Stimulated activated naive B cell treated with anti-CD40 and anti-IgM and Interleukin-4, amounts not matched to agents 10 μg/mL and 1 μg/mL and 100 μg/mL, for 72 hours (primary cell): ENCODE measurements around the gene PTPRH.
"Not testable (repeated sequence)": the region's sequence is repeated elsewhere in the genome, so short reads cannot be mapped to it uniquely, and the experiment has no call there.

Experiments
- ATAC-seq, 2 donors: fragments of 150-1000 bp; cut with Tn5 transposase; replicated peaks; 2 replicates each; pipeline ENCODE4 v1.10.0; 2021; ENCODE audit warnings: moderate library complexity in 1 of 2
- DNase-seq: peaks from one replicate; pipeline ENCODE4 v3.0.0; 2021
- H3K27ac Mint-ChIP-seq: one replicate; pipeline ENCODE4 v1.8.0; 2022; ENCODE audit warnings: mild to moderate bottlenecking, mixed read lengths
- H3K27me3 Mint-ChIP-seq, 2 donors: one replicate each; pipeline ENCODE4 v1.8.0; 2022; ENCODE audit warnings: mixed read lengths in 2 of 2
- H3K36me3 Mint-ChIP-seq, 2 donors: one replicate each; pipeline ENCODE4 v1.8.0; 2022; ENCODE audit warnings: mixed read lengths in 2 of 2, mild to moderate bottlenecking in 1 of 2
- H3K4me1 Mint-ChIP-seq, 2 donors: one replicate each; pipeline ENCODE4 v1.8.0; 2022; ENCODE audit warnings: mixed read lengths in 2 of 2, mild to moderate bottlenecking in 1 of 2
- H3K4me3 Mint-ChIP-seq, 2 donors: one replicate each; pipeline ENCODE4 v1.8.0; 2022; ENCODE audit warnings: mild to moderate bottlenecking in 2 of 2, mixed read lengths in 2 of 2, moderate library complexity in 1 of 2
- H3K9me3 Mint-ChIP-seq, 2 donors: one replicate each; pipeline ENCODE4 v1.8.0; 2022; ENCODE audit warnings: mixed read lengths in 2 of 2, mild to moderate bottlenecking in 1 of 2

The PTPRH gene

GRCh38 chr19:55173714-55174409 is 35.4 kb downstream of the PTPRH start:
- DNase-seq (peak; percentile 29), ATAC-seq (peak; percentile 66 to 67)
- peaks cover 15 to 40% of the 10 kb centered on the region in 2 donors for H3K4me1 Mint-ChIP-seq
- peak overlapping the region; percentile 72 to 83 for H3K4me3 Mint-ChIP-seq
- H3K36me3 Mint-ChIP-seq = peaks cover 2 to 4% of the 10 kb centered on the region in 2 donors
- peaks cover 83 to 97% of the 10 kb centered on the region in 2 donors for H3K27me3 Mint-ChIP-seq
- peaks cover 0 to 2% of the 10 kb centered on the region in 2 donors for H3K9me3 Mint-ChIP-seq
- H3K27ac Mint-ChIP-seq = no peak overlapping the region

GRCh38 chr19:55173186-55173713 is 36.1 kb downstream of the PTPRH start:
- Mint-ChIP-seq H3K4me3 (peak overlapping the region; percentile 72 to 83), H3K4me1 (peaks cover 11 to 34% of the 10 kb centered on the region in 2 donors), H3K27me3 (peaks cover 77 to 92% of the 10 kb centered on the region in 2 donors), H3K9me3 (peaks cover 0 to 2% of the 10 kb centered on the region in 2 donors), H3K27ac (no peak overlapping the region), H3K36me3 (peaks cover 0 to 4% of the 10 kb centered on the region in 2 donors)
- no peak for DNase-seq
- ATAC-seq = no peak

DNA sequence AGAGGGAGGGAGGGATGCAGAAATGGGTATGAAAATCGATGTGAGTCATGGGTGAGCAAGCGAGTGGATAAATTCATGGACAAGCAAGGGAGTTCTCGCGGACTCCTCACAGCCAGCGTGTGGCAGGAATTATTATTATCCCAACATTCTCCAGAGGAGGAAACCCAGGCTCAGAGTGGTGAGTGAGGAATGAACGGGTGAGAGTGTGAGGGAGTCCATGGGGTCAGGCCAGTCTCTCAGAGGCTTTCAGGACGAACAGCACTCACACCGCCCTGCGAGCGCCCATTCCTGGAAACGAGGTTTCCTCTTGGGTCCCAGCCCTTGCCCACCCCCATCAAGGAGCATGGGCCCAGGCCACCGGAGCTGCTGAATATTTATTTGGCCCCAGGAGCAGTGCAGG is 36.6 kb downstream of the PTPRH start:
- peaks cover 75 to 91% of the 10 kb centered on the region in 2 donors for H3K27me3 Mint-ChIP-seq
- peaks cover 11 to 29% of the 10 kb centered on the region in 2 donors for H3K4me1 Mint-ChIP-seq
- no peak for DNase-seq
- peaks cover 0 to 4% of the 10 kb centered on the region in 2 donors for H3K36me3 Mint-ChIP-seq
- H3K4me3 Mint-ChIP-seq = peak overlapping the region; percentile 63 to 83
- H3K9me3 Mint-ChIP-seq = peaks cover 0 to 2% of the 10 kb centered on the region in 2 donors
- no peak overlapping the region for H3K27ac Mint-ChIP-seq
- ATAC-seq = no peak

DNA sequence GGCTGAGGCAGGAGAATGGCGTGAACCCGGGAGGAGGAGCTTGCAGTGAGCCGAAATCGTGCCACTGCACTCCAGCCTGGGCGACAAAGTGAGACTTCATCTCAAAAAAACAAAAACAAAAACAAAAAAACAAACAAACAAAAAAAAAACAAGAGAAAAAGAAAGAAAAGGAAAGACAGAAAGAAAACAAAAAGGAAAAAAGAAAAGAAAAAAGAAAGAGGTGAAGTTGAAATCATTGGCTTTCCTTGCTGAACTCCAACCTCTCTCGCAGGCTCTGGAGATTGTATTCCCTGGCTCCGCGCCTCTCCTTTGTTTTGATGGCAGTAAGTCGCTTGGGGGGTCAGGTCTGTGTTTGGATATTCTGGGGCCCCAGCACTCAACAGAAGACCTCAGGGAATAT is 37.0 kb downstream of the PTPRH start:
- not testable (repeated sequence) for H3K36me3 Mint-ChIP-seq, ATAC-seq, H3K27ac Mint-ChIP-seq, DNase-seq, H3K9me3 Mint-ChIP-seq
- peaks cover 11 to 28% of the 10 kb centered on the region in 2 donors for H3K4me1 Mint-ChIP-seq
- H3K27me3 Mint-ChIP-seq = peaks cover 76 to 92% of the 10 kb centered on the region in 2 donors
- H3K4me3 Mint-ChIP-seq = peak overlapping the region; percentile 63 to 83

DNA sequence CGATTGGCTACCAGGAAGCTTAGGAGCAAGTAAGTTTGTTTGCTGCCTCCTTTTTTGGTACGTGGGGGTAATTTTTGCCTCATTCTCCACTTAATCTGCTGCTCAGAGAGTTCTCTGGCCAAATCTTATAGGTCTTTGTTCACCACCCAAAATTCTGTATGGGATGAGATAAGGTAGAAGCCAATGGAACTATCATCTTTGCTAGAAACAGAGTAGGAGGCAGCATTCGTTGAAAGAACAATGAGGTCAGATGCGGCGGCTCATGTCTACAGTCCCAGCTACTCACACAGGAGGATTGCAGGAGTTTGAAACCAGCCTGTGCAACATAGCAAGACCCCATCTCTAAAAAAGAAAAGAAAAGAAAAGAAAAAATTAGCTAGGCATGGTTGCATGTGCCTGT is 37.9 kb downstream of the PTPRH start:
- H3K9me3 Mint-ChIP-seq = peaks cover 6 to 7% of the 10 kb centered on the region in 2 donors
- H3K36me3 Mint-ChIP-seq = peaks cover 4 to 8% of the 10 kb centered on the region in 2 donors
- no peak for DNase-seq
- no peak for ATAC-seq
- H3K4me3 Mint-ChIP-seq = no peak overlapping the region
- H3K27me3 Mint-ChIP-seq = peaks cover 77 to 92% of the 10 kb centered on the region in 2 donors
- H3K27ac Mint-ChIP-seq = no peak overlapping the region
- H3K4me1 Mint-ChIP-seq = peaks cover 18 to 36% of the 10 kb centered on the region in 2 donors

DNA sequence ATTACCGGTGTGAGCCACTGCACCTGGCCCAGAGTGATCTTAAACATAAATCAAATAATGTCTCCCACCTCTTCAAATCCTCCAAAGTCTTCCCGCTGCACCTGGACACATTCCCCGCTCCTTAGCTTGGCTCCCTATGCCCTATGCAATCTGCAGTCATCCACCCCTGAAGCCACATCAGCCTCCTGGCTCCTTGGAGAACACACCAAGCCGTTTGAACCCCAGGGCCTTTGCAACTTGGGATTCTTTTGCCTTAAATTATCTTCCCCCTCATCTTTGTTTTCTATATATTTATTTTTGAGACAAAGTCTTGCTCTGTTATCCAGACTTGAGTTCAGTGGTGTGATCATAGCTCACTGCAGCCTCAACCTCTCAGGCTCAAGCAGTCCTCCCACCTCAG is 40.2 kb downstream of the PTPRH start:
- Mint-ChIP-seq H3K4me3 (no peak overlapping the region), H3K4me1 (peaks cover 15 to 30% of the 10 kb centered on the region in 2 donors), H3K9me3 (peaks cover 7 to 8% of the 10 kb centered on the region in 2 donors), H3K27ac (no peak overlapping the region), H3K36me3 (peaks cover 5 to 9% of the 10 kb centered on the region in 2 donors), H3K27me3 (peaks cover 76 to 90% of the 10 kb centered on the region in 2 donors)
- ATAC-seq = no peak
- DNase-seq = no peak

GRCh38 chr19:55166530-55167268 is 42.6 kb downstream of the PTPRH start, which contains the start of gene DNAAF3:
Gene DNAAF3, minus strand, starts transcription at chr19:55166613. Its CDS starts 200 bp downstream, at chr19:55166413.
- ATAC-seq (peak; percentile 95), DNase-seq (peak; percentile 72)
- Mint-ChIP-seq H3K27ac (peak within 1 kb of the TSS; percentile 53), H3K4me1 (peaks cover 8 to 11% of the 10 kb centered on the region in 2 donors), H3K4me3 (peak within 1 kb of the TSS; percentile 79 to 82), H3K9me3 (peaks cover 6 to 7% of the 10 kb centered on the region in 2 donors), H3K27me3 (peaks cover 61 to 73% of the 10 kb centered on the region in 2 donors), H3K36me3 (peaks cover 5 to 7% of the 10 kb centered on the region in 2 donors)

- ATAC-seq (peak; percentile 41 to 61), DNase-seq (no peak)
- H3K4me3 Mint-ChIP-seq = peak overlapping the region; percentile 79 to 82
- no peak overlapping the region for H3K27ac Mint-ChIP-seq
- peaks cover 60 to 74% of the 10 kb centered on the region in 2 donors for H3K27me3 Mint-ChIP-seq
- H3K9me3 Mint-ChIP-seq = peaks cover 6 to 7% of the 10 kb centered on the region in 2 donors
- H3K4me1 Mint-ChIP-seq = peaks cover 8 to 11% of the 10 kb centered on the region in 2 donors
- peaks cover 5% of the 10 kb centered on the region in 2 donors for H3K36me3 Mint-ChIP-seq
Observed at GRCh38 chr19:55165952-55166529, 43.3 kb downstream of the PTPRH start.

DNA sequence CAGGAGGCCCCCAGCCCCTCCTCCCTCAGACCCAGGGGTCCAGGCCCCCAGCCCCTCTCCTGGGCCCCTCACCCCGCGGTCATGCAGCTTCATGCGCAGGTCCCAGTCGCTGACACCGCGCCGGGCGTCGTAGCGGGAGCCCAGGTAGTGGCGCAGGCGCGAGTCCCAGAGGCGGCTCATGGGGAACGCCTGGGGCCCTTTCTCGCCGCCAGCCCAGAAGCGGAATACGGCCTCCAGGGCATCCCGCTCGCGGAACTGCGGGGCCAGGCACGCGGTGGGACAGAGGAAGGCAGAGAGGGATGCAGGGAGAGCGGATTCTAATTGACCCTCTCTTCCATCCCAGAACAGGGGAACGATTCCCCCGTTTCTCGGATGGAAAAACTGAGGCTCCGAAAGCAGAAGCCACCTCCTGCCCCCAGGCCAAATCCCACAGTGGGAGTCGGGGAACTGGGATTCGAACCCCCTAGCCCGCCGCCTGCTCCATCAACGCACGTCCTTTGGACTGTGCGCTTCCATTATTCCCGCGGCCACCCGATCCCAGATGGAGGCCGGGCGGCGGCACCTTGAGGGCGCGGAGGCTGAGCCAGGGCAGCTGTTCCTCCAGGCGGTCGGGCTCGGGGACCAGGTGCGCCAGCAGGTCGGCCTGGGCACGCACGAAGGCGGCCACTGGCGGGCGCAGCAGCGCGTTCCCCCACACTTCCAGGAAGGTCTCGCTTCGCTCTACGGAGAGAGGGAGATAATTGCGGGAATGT is 47.6 kb downstream of the PTPRH start:
- Mint-ChIP-seq H3K27ac (no peak overlapping the region), H3K36me3 (peaks cover 7% of the 10 kb centered on the region in 2 donors), H3K4me1 (peaks cover 7 to 22% of the 10 kb centered on the region in 2 donors), H3K27me3 (peaks cover 73 to 81% of the 10 kb centered on the region in 2 donors), H3K9me3 (peaks cover 5 to 6% of the 10 kb centered on the region in 2 donors), H3K4me3 (no peak overlapping the region)
- DNase-seq (no peak), ATAC-seq (no peak)

- Mint-ChIP-seq H3K9me3 (peaks cover 0 to 4% of the 10 kb centered on the region in 2 donors), H3K4me3 (no peak overlapping the region), H3K27me3 (peaks cover 72 to 81% of the 10 kb centered on the region in 2 donors), H3K36me3 (peaks cover 3% of the 10 kb centered on the region in 2 donors), H3K4me1 (peaks cover 8 to 23% of the 10 kb centered on the region in 2 donors), H3K27ac (no peak overlapping the region)
- DNase-seq (no peak), ATAC-seq (no peak)
Observed at GRCh38 chr19:55160986-55161365, 48.3 kb downstream of the PTPRH start.

GRCh38 chr19:55160128-55160985 is 48.9 kb downstream of the PTPRH start:
- DNase-seq (peak; percentile 80), ATAC-seq (peak; percentile 95 to 96)
- Mint-ChIP-seq H3K4me3 (peak overlapping the region; percentile 46 to 63), H3K36me3 (peaks cover 3% of the 10 kb centered on the region in 2 donors), H3K27me3 (peaks cover 66 to 77% of the 10 kb centered on the region in 2 donors), H3K9me3 (peaks cover 0 to 4% of the 10 kb centered on the region in 2 donors), H3K27ac (peak overlapping the region; percentile 49), H3K4me1 (peaks cover 8 to 23% of the 10 kb centered on the region in 2 donors)

DNA sequence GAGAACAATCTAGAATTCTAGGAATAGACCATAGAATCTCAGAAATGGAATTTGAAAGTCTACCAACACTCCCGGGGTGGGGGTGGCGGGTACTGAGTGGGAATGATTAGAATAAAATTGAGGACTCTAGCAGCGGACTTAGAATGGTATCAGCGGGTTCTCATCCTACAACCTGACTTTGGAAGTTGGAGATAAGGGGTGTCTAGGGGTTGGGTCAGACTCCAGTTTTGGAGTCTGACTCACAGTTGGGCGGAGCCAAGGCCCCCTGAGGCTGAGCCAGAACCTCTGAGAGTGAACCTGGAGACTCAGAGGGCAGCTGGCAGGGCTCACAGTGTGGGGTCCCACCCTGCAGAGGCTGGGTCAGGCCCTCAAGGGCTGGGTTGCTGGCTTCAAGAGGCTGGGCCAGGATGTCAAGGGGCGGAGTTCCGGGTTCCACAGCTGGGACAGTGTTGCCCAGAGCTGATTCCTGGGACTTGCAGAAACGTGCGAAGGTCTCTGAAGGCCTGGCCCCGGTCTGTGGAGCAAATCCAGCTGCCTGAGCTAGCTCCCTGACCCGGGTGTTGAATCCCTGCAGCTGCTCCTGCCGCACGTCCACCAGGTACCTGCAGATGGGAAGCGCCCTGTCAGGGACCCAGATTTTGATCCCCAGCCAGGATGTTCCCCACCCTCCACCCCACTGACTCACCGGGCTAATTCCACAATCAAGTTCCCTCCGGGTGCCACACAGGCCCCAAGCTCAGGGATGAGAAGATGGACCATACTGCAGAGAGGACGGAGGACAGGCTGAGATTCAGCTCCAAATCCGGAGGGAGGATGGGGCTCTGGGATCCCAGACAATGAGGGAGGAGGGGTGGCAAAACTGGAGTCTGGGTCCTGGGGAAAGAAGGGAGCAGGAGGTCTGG is 50.2 kb downstream of the PTPRH start:
- DNase-seq (no peak), ATAC-seq (no peak)
- H3K27me3 Mint-ChIP-seq = peaks cover 66 to 74% of the 10 kb centered on the region in 2 donors
- peaks cover 3 to 6% of the 10 kb centered on the region in 2 donors for H3K36me3 Mint-ChIP-seq
- peak overlapping the region; percentile 6 for H3K27ac Mint-ChIP-seq
- H3K9me3 Mint-ChIP-seq = peaks cover 0 to 4% of the 10 kb centered on the region in 2 donors
- peaks cover 11 to 24% of the 10 kb centered on the region in 2 donors for H3K4me1 Mint-ChIP-seq
- H3K4me3 Mint-ChIP-seq = no peak overlapping the region
